22Rv1 (cell line): ENCODE data around the gene ZFTA.

Experiments
- CTCF ChIP-seq: fragments of 450-650 bp; IDR thresholded peaks from 2 replicates; pipeline ENCODE4 v1.5.1; 2017; ENCODE audit warnings: mild to moderate bottlenecking
- ZFX ChIP-seq: fragments of 450-650 bp; IDR thresholded peaks from 2 replicates; pipeline ENCODE4 v1.6.1; 2017; ENCODE audit warnings: antibody characterized with exemption, borderline replicate concordance

- TF ChIP-seq CTCF, result no peak
- no peak for TF ChIP-seq ZFX
Observed at GRCh38 chr11:63756919-63757761, 11.4 kb downstream of the ZFTA start.
